NCI-H1092 treated with DMSO at 0.1 percent for 48 hours (cell line): ENCODE data around the gene MEIOC.

Experiments
- DNase-seq: peaks from one replicate; lab custom pipeline; 2025; lab: John Stamatoyannopoulos, UW

Gene MEIOC

GRCh38 chr17:44708401-44709263, 52.4 kb downstream of the MEIOC start, which contains the start of gene DBF4B:
Gene DBF4B (plus strand): TSS chr17:44708665. CDS start chr17:44708821, 156 bp downstream.
- peak; percentile 88 for DNase-seq

- no peak for DNase-seq
These were observed 63.2 kb downstream of the MEIOC start for GRCh38 chr17:44719444-44719843.

GRCh38 chr17:44722254-44722653, 66.0 kb downstream of the MEIOC start:
- no peak for DNase-seq
